Jurkat, Clone E6-1 (cell line): ENCODE results near the gene TTLL13.

Experiments used
- DNase-seq: peaks from one replicate; pipeline ENCODE4 v3.0.0-alpha.2; 2011; ENCODE audit warnings: low read depth, low spot score
- H3K4me3 ChIP-seq: 2 replicates; pipeline ENCODE4 v1.5.1; 2011; ENCODE audit warnings: mild to moderate bottlenecking, low read length, control low read depth, moderate library complexity

The TTLL13 gene

DNA sequence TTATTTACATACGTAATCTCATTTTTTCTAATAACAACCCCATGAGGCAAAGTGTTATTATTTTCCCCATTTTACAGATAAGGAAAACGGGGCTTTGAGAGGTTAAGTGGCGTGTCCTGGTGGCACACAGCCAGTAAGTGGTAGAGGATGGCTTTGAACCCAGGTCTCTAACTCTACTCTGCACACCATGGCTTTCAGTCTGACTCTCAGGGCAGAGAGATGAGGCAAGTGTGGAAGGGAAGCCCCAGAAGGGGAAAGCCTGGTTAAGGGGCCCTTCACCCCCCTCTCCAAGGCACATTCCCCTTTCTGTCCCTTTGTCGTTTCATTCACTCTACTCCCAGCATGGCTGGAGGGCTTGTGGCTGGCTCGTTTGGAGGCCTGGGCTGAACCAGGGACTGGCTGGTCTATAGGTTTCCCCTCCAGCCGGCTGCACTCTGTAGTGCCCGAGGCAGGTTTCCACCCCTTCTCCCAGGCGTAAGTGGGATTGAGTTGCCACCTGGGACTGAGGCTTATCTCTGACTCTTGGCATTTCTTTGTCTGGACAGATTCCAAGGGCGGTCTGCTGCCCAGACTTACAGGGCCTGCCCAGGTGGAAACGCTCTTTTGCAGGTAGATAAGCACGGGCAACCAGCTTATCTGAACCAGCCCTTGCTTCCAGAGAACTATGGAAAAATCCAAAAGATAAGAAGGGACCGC is 36.1 kb upstream of the TTLL13 start:
- DNase-seq: no peak
- H3K4me3 ChIP-seq: no peak overlapping the region

DNA sequence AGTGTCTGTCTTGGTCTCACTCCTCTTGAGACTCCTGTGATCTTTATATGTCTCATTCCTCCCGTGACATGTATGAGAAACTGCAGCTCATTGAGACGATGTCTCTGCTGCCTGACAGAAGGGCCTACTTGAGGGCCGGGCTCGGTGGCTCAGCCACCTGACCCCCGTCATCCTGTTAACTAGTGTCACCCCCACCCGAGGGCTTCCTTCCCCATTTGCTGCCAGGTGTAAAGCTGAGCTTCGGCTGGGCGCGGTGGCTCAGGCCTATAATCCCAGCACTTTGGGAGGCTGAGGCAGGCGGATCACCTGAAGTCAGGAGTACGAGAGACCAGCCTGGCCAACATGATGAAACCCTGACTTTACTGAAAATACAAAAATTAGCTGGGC is 35.5 kb upstream of the TTLL13 start:
- no peak for DNase-seq
- H3K4me3 ChIP-seq: no peak overlapping the region

DNA sequence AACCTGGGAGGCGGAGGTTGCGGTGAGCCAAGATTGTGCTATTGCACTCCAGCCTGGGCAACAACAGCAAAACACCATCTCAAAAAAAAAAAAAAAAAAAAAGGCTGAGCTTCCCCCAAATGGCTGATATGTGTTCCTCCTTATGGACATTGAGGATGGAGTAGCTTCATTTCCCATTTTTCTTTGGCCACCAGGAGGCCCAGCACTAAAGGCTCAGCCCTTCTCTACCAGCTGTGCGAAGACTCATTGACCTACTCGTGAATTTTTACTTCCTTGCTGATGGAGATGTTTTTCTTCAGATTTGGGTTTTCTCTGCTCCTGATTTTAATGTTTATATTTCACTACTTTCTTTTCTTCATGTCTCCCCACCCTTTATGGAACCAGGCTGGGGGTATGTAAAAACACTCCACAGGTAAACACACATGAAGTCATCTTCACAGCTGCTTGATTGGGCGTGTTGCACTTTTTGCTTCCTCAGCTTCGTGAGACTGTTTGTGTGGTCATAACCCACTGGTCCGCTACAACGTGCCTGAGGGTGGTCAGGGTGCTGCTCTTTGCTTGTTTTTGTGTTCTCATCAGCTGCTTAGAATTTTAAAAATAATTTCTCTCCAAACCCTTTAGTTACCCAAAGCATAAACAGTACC is 34.7 kb upstream of the TTLL13 start:
- H3K4me3 ChIP-seq: no peak overlapping the region
- DNase-seq: no peak

DNA sequence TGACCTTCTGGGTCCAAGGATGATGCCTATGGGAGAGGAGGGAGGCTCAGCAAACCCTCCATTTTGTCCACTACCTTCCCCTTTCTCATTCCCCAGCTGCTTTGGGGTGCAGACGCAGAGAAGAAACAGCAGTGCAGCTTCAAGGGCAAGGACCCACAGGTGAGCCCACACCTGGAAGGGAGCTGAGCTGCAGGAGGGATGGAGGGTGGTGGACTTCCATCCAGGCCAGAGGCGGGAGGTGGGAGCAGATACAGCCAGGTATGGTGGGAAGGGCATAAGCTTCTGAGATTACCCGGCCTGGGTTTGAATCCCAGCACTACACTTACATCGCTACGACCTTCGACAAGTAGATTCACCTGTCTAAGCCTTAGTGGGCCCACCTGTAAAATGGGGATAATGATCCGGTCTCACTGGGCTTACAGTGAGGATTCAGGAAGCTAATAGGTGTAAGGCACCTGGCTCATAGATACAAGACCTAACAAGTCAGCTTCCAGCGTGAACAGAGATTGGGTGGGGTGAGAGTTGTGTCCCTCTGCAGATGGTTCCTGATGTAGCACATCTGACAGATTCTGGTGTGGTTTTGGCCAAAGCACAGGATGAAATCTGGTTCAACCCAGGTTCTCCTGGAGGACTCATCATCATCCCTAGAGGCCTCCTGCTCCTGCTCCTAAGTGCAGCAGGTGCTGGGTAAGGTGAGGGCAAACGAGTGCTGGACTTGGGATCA is 31.5 kb upstream of the TTLL13 start:
- no peak overlapping the region for H3K4me3 ChIP-seq
- no peak for DNase-seq

DNA sequence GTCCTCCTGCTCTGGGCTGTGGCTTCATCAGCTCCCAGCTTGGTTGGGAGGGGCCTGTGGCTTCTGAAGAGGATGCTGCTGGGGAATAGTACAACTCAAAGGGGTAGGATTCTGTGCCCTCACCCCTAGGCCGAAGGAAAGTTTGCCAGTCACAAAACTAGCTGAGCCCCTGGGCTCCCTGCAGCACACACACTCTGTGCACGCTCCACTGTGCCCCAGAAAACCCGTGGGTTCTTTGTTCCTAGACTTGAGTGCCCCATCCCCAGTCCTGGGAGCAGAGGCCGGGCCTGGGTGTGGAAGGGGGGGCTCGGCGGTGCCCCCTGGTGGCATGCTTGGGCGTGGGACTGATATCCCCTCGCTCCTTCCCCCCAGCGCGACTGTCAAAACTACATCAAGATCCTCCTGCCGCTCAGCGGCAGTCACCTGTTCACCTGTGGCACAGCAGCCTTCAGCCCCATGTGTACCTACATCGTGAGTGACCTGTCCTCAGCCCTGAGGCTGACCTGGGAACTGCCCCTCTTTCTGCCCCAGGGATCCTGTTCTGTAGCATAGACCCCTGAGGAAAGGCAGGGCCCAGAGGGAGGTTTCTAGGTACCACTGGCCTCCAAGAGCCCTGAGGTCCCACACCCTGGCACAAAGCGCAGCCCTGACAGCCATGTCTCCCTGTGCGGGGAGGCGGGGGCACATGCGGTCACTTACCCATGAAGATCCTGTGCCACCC is 29.8 kb upstream of the TTLL13 start:
- DNase-seq: no peak
- H3K4me3 ChIP-seq: no peak overlapping the region

DNA sequence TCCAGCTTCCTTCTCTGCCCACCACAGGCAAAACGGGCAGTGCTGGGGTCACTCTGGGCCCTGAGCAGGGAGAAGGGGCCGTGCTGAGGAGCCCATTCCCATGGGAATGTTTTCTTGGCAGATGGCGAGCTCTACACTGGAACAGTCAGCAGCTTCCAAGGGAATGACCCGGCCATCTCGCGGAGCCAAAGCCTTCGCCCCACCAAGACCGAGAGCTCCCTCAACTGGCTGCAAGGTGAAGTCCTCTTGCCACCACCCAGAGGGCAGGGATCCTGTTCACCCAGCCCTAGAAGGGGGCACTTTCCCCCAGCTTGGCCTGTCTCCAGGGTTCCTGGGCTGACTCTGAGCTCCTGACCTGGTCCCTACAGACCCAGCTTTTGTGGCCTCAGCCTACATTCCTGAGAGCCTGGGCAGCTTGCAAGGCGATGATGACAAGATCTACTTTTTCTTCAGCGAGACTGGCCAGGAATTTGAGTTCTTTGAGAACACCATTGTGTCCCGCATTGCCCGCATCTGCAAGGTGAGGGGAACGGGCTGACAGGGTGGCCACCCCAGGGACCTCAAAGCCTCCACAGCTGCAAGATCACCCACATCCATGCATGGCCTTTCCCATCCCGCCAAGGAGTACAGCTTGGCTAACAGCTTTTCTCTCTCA is 28.0 kb upstream of the TTLL13 start:
- no peak for DNase-seq
- H3K4me3 ChIP-seq: no peak overlapping the region

DNA sequence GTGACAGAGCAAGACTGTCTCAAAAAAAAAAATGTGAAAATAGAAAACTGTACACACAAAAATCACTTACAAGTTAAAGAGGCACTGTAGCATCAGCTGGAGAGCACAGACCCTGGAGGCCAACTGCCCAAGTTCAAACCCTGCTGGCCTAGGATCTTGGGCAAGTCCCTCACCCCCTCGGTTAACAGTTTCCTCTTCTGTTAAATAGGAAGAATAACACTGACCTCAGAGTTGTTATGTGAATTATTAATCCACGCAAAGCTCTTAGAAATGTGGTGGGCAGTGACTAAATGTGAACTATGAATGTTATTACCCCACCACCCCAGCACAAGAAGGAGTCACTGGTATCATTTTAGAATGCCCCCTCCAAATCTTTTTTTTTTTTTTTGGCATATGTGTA is 26.8 kb upstream of the TTLL13 start:
- no peak for DNase-seq
- H3K4me3 ChIP-seq: no peak overlapping the region

DNA sequence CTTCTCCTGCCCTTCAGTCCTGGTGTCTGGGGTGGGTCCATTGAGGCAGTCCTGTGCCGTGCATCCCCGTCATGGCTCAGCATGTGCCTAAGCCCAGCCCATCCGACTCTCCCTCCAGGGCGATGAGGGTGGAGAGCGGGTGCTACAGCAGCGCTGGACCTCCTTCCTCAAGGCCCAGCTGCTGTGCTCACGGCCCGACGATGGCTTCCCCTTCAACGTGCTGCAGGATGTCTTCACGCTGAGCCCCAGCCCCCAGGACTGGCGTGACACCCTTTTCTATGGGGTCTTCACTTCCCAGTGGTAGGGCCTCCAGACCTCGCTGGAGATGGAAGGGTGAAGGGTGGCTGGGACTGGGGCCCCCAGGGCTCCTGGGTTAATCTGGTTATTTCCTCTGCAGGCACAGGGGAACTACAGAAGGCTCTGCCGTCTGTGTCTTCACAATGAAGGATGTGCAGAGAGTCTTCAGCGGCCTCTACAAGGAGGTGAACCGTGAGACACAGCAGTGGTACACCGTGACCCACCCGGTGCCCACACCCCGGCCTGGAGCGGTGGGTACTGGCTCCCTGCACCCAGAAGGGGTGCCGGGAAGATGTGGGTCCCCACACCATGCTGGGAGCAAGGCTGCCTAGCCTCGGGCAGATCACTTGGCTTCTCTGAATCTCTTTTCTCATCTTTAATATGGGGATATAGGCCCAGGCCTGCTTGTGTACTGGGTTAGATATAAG is 25.8 kb upstream of the TTLL13 start:
- H3K4me3 ChIP-seq: no peak overlapping the region
- no peak for DNase-seq

DNA sequence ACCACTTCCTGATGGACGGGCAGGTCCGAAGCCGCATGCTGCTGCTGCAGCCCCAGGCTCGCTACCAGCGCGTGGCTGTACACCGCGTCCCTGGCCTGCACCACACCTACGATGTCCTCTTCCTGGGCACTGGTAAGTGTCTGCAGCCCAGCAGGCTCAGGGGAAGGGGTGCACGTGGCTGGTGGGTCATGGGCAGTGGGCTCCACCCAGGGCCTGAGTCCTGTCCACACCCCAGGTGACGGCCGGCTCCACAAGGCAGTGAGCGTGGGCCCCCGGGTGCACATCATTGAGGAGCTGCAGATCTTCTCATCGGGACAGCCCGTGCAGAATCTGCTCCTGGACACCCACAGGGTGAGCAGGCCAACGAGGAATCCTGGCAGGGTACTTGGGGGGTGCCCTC is 24.3 kb upstream of the TTLL13 start:
- H3K4me3 ChIP-seq: no peak overlapping the region
- no peak for DNase-seq

DNA sequence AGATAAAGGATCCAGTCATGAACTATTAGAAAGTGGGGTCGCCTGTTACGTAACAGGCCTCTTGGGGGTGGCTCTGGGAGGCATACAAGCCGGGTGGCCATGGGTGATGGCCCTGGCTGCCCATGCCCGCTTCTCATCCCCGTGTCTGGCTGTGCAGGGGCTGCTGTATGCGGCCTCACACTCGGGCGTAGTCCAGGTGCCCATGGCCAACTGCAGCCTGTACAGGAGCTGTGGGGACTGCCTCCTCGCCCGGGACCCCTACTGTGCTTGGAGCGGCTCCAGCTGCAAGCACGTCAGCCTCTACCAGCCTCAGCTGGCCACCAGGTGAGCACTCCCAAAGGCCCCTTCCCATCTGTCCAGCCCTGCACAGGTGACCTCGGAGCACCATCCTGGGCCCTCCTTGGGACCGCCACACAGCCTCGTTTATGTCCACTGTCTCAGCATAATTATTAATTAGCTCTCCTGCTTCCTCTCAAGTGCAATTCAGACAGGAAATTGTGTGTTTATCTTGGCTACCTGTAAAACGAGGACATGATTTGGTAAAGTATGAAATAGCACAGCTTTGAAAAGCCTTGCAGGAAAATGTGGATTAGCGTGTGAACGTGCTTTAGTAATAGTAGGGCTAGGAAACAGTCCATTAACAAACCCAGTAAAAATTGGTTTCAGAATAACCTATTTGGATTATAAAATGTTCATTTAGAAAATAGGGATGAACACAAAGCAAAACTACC is 23.7 kb upstream of the TTLL13 start:
- no peak overlapping the region for H3K4me3 ChIP-seq
- no peak for DNase-seq

DNA sequence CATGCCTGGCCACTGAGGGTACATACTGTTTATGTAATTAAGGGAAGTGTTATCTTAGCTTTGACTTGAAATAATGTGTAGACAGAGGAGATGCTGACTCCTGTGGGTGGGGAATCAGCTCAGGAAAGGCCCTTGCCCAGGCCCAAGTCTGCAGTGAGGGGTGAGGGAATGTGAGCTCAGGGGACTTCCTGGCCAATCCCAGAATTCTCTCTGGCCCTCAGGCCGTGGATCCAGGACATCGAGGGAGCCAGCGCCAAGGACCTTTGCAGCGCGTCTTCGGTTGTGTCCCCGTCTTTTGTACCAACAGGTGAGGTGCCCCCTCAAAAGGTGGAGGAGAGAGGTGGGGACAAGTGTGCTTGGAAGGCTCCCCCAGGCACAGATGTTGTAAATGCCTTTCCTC is 22.0 kb upstream of the TTLL13 start:
- DNase-seq: no peak
- no peak overlapping the region for H3K4me3 ChIP-seq

DNA sequence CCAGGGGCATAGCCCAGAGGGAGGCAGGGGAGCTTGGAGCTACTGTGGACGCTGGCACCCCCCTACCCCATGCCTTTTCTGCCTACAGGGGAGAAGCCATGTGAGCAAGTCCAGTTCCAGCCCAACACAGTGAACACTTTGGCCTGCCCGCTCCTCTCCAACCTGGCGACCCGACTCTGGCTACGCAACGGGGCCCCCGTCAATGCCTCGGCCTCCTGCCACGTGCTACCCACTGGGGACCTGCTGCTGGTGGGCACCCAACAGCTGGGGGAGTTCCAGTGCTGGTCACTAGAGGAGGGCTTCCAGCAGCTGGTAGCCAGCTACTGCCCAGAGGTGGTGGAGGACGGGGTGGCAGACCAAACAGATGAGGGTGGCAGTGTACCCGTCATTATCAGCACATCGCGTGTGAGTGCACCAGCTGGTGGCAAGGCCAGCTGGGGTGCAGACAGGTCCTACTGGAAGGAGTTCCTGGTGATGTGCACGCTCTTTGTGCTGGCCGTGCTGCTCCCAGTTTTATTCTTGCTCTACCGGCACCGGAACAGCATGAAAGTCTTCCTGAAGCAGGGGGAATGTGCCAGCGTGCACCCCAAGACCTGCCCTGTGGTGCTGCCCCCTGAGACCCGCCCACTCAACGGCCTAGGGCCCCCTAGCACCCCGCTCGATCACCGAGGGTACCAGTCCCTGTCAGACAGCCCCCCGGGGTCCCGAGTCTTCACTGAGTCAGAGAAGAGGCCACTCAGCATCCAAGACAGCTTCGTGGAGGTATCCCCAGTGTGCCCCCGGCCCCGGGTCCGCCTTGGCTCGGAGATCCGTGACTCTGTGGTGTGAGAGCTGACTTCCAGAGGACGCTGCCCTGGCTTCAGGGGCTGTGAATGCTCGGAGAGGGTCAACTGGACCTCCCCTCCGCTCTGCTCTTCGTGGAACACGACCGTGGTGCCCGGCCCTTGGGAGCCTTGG is 21.3 kb upstream of the TTLL13 start:
- no peak overlapping the region for H3K4me3 ChIP-seq
- no peak for DNase-seq

DNA sequence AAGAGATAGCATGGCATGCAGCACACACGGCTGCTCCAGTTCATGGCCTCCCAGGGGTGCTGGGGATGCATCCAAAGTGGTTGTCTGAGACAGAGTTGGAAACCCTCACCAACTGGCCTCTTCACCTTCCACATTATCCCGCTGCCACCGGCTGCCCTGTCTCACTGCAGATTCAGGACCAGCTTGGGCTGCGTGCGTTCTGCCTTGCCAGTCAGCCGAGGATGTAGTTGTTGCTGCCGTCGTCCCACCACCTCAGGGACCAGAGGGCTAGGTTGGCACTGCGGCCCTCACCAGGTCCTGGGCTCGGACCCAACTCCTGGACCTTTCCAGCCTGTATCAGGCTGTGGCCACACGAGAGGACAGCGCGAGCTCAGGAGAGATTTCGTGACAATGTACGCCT is 20.4 kb upstream of the TTLL13 start:
- no peak overlapping the region for H3K4me3 ChIP-seq
- DNase-seq: no peak

DNA sequence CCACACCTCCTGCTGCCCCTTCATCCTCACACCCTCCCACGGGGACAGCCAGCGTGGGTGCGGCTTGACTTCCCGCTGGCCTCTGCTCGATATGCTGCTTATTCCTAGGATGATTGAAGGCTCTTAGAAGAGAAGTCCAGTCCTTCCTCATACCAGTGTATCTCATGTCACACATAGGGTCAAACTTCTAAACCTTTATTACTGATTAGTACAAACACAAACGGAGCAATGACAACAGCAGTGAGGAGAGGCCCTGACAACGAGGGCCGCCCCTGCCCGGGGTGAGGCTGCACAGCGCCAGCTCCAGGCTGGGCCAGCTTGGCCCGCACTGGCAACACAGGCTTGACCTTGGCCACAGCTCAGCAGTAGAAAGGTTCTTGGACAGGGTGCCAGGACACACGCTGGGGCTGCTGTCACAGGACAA is 19.3 kb upstream of the TTLL13 start:
- H3K4me3 ChIP-seq: no peak overlapping the region
- no peak for DNase-seq

DNA sequence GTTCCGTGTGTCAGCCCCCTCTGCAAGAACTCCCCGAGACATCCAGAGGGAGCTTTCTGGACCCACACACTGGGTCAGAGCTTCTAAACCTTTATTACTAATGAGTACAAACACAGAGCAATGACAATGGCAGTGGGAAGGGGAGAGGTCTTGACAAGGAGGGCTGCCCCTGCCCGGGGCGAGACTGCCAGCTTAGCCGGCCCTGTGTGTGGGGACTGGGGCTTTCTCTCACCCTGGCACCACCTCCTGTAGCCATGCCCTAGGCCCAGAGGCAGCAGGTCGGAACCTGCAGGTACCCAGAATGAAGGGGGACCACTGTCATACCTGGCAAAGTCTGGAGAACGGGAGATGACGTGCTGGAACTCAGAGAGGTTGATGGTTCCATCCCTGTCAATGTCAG is 18.7 kb upstream of the TTLL13 start:
- no peak for DNase-seq
- peak overlapping the region; percentile 45 for H3K4me3 ChIP-seq

DNA sequence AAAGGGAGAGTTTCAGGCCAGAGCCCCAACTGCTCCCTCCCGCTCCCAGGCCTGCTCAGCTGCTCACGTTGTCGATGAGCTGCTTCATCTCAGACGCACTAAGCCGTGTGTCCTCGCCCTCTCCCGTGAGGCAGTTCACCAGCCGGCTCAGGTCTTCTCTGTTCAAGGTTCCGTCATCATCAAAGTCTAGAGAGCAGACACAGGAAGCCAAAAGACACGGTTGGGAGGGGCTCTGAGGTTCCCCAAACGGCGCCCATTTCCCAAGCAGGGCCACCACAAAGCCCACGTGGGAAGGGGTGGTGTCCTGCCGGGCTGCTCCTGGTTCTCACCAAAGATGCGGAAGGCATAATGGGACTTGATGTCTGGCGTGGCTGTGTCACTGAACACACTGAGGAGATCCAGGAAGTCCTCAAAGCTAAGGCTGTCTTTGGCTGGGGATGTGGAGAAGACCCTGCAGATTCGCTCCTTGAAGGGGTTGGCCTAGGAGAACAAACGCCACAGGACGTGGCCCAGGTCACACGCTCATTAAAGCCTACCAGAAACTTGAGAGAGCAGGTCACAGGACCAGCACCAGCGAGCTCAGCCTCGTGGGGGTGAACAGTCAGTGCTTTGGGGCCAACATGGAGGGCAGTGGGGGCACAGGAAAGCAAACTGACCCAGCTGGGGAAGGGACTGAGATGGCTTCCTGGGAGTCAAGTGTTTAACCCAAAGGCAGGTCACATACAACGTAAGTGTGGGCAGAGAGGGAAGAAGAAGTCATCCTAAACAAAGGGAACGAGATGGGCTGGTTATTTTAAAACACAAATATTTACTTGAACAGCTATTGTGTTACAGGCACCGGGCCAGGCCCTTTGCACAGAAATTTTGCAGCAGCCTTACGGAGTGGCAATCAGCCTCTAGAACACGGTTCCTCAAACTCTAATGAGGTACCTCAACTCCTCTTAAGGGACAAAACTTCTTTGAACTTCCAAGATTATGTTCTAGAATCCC is 18.0 kb upstream of the TTLL13 start:
- peak overlapping the region; percentile 45 for H3K4me3 ChIP-seq
- peak; percentile 86 for DNase-seq
